NCI-H2107 treated with DMSO at 0.1 percent for 48 hours (cell line): Measurements from ENCODE around the gene SH3BGRL.
"Not testable (repeated sequence)": the region's sequence is repeated elsewhere in the genome, so short reads cannot be mapped to it uniquely, and the experiment has no call there.

Source experiments
- DNase-seq: peaks from one replicate; lab custom pipeline; 2025; ENCODE audit not compliant: unreplicated experiment; lab: John Stamatoyannopoulos, UW

The SH3BGRL gene

DNA sequence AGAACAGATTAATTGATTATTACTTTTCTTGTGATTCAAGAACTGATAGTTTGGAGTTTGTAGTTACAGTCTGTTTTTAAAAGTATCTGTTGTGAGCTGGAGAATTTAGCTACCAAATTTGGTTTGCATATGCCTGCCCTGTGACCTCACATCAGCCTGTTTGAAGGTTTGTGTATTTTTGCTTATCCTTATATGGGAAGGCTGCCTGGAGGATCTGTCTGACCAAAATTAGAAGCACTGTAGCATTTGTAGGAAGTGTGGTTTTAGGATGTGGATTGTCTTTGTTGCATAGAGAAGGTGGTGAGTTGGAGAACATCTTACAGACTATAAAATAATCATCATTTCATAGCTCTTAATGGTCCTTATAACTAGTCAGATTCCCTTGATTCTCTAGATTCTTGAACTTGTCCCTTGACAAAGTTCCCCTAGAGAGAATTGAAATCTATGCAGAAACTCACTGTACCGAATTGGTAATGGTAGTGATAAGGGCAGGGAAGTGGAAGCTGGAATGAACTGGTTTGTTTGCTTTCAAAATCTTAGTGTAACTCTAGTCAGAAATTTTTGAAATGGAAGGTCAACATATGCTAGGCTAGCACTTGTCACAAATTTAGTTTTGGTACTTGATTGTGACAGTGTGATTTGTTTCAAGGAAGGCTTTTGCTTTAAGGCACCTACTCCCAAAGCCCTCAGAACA is 57.3 kb downstream of the SH3BGRL start:
- DNase-seq: no peak

DNA sequence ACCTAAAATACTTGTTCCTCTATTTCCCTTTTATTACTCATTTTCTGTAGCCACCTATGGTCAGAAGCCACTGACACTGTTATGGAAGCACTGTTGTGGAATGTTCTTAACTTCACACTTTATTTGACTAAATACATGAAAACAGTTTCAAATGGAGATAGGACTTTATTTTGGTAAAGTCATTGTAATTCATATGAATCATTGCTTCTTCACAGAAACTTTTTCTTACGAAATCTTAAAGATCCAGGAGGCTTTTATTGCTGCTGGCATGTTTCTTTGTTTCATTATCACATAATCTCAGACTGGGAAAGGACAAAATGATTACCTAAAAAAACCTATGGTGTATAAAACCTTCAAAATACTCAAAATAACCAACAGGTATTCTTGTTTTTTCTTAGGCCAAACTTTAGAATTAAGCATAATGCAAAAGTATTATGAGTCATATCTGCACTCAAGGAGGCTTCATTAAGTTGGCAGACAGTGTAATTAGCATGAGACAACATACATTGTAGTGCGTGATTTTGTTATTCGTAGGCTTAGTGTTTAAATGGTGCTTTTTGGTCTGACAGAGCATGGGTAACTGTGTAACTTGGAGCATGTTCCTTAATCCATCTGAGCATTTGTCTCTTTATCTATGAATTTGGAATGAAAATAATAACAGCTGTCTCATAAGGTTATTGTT is 58.0 kb downstream of the SH3BGRL start:
- DNase-seq: no peak

DNA sequence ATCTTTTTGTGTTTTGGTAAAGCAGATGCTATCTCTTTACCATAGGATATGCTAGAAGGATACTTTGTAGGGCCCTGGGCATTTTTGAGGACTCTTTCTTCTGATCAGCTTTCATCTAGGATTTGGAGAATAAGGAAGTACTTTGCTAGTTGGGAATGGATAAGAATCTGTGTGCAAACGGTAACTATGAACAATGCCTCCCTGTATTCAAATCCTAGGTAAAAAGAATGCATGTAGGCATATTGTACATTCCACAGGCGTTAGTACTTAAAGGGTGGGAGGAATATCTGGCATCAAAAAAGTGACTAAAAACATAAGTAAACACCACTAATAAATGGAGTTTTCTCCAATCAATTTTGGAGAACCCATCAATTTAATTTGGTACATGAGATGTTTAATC is 59.7 kb downstream of the SH3BGRL start:
- DNase-seq: no peak

DNA sequence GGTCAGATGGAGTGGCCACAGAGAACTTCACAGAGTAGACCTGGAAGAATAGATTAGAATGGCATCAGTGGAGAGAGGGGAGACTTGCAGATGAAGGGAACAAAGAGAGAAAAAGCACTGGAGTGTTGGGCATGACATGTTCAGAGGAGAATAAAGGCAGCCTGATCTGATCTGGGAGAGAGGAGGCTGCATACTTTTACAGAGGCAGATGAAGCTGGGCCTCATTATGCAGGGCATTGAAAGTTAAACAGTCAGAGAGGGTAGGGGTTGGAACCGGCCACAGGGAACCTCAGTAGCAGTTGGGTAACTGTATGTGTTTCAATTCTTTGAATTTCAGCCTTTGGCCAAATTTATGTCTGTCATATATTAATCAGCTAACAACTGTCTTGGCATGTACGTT is 61.2 kb downstream of the SH3BGRL start:
- DNase-seq: no peak

- DNase-seq: no peak
Observed at GRCh38 chrX:81278616-81279015, 76.7 kb downstream of the SH3BGRL start.

GRCh38 chrX:81280148-81280547 is 78.2 kb downstream of the SH3BGRL start:
- no peak for DNase-seq

DNA sequence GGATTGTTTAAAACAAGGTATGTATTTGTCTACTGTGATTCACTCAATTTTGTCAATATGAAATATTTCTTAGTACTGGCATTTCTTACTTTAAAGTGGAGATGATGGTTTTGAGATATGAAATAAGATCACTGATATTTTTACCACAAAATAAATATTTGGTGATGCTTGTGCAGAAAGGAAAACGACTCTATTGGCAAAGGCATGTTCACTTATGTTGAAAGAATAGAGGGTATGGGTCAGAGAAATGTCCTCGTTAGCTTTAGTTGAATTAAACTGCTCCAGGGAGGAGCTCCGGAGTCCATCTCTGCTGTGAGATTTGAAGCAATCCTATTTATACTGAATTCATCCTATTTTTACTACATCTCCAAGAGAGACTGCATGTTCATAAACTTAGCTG is 84.2 kb downstream of the SH3BGRL start:
- no peak for DNase-seq

DNA sequence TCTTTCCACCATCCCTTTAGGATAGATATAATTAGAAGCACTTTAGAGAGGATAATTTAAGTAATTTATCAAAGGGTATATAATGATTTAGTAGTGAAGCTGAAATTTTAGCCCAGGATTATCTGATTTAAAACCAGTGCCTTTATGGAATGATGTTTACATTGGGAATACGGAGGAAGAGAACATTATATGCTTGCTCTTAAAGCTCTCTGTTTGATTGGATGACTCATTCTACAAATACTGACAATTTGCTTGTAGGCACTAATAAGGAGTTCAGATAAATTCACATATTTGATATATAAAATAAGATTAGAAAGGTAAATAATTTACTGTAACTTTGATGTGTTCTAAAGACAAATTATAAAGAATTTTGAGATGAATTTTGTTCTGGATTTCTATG is 84.7 kb downstream of the SH3BGRL start:
- DNase-seq: no peak

DNA sequence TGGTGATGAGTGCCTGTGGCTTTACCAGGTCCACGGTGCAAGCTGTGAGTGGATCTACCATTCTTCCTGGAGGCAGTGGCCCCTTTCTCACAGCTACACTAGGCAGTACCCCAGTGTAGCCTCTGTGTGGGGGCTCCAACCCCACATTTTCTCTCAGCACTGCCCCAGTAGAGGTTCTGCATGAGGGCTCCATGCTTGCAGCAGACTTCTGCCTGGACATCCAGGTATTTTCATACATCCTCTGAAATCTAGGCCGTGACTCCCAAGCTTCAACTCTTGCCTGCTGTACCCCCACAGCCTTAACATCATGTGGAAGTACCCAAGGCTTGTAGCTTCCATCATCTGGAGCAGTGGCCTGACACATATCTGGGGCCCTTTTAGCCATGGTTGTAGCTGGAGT is 90.1 kb downstream of the SH3BGRL start:
- no peak for DNase-seq

GRCh38 chrX:81294101-81294500 is 92.2 kb downstream of the SH3BGRL start:
- DNase-seq: no peak

GRCh38 chrX:81301877-81302276 is 100.0 kb downstream of the SH3BGRL start:
- no peak for DNase-seq

GRCh38 chrX:81304563-81304962 is 102.7 kb downstream of the SH3BGRL start:
- DNase-seq: no peak

DNA sequence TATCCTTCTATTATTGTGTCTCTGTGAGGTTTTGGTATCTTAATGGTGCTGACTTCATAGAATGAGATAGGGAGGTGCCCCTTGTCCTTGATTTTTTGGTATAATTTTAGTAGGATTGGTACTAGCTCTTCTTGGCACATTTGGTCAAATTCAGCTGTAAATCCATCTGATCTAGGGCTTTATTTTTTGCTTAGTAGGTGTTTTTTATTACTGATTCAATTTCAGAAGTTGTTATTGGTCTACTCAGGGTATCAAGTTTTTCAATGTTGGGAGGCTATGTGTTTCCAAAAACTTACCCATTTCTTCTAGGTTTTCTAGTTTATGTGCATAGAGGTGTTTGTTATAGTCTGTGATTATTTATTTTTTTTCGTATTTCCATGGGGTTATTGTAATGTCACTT is 103.3 kb downstream of the SH3BGRL start:
- DNase-seq: no peak

- no peak for DNase-seq
Observed at GRCh38 chrX:81308086-81308829, 106.4 kb downstream of the SH3BGRL start.

DNA sequence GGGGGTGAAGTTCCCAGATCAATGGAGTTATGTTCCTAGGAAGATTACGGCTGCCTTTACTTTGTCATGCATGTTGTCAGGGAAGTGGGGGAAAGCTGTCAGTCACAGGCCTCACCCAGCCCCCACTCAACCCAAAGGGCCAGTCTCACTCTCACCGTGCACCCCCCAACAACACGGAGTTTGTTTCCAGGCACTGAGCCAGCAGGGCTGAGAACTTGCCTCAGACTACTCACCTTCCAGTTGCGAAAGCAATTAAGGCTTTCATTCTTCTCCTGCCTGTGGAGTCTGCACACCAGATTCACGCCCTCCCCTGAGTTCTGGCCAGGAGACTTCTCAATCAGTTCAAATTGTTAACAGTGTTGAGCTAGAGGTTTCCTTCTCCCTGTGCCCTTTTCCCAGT is 114.3 kb downstream of the SH3BGRL start:
- no peak for DNase-seq

DNA sequence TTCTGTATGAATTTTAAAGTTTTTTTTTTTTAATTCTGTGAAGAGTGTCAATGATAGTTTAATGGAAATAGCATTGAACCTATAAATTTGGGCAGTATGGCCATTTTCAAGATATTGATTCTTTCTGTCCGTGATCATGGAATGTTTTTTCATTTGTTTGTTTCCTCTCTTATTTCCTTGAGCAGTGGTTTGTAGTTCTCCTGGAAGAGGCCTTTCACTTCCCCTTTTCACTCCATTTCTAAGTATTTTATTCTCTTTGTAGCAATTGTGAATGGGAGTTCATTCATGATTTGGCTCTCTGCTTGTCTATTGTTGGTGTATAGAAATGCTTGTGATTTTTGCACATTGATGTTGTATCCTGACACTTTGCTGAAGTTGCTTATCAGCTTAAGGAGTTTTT is 129.8 kb downstream of the SH3BGRL start:
- DNase-seq: not testable (repeated sequence)

DNA sequence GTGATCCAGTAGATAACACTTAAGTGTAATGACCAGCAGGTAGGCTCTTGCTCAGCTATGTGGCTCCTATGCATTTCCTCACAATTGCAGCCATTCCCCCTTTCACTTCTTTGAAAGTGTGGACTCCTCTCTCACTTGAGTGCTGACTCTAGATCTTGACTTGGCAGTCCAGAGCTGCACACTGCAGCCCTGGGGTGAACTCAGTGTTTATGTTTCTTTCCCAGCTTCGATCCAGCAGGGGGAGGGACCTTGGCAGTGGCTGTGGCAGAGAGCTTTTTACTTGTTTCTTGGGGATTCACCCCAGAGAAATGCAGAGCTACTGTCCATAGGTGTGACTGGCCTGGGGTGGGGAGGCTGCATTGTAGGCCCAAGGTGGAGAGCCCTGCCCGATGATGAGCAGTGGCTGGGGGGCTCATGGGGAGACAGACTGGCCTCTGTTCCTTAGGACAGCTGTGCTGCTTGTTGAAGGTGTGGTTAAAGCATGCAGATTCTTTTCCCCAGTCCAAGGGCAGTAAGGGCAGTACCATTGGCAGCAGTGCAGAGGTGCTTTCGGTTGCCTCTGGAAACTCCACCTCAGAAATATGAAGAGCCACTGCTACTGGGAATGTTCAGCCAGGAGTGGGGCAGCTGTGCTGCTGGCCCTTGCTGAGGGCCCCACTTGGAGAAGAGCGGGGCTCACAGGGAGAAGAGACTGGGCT is 134.7 kb downstream of the SH3BGRL start:
- no peak for DNase-seq

- DNase-seq: no peak
Observed at GRCh38 chrX:81337805-81338204, 135.9 kb downstream of the SH3BGRL start.

DNA sequence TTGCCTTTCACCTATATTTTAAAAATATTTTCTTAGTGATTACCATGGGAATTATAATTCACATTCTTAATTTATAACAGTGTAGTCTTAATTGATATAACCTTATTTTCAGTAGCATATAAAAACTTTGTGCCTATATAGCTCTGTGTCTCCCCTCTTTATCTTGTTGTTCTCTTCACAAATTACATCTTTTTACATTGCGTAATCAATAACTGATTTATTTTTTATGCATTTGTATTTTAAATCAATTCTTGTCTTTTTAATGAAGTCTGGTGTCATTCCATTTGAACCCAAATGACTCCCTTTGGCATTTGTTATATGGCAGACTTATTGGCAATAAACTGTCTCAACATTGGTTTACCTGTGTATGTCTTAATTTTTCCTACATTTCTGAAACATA is 137.0 kb downstream of the SH3BGRL start:
- DNase-seq: no peak

DNA sequence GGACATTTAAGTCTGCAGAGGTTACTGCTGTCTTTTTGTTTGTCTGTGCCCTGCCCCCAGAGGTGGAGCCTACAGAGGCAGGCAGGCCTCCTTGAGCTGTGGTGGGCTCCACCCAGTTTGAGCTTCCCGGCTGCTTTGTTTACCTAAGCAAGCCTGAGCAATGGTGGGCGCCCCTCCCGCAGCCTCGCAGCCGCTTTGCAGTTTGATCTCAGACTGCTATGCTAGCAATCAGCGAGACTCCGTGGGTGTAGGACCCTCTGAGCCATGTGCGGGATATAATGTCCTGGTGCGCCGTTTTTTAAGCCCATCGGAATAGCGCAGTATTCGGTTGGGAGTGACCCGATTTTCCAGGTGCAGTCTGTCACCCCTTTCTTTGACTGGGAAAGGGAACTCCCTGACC is 143.4 kb downstream of the SH3BGRL start:
- not testable (repeated sequence) for DNase-seq
